WTC11 (cell line): ENCODE measurements around the gene NEK2. TPM values are rescaled to one million over a fixed set of nuclear protein-coding genes. Genes with fewer than 3 reads are reported as not detected.

Source experiments
- ATAC-seq: fragments of 200-7000 bp; cut with Tn5 transposase; 2 replicates; pipeline ENCODE4 v1.10.0; 2021; ENCODE audit warnings: mild to moderate bottlenecking, moderate library complexity
- CTCF ChIA-PET: fragments of 300-600 bp; sonication (Branson Sonifier 250); formaldehyde crosslinking; loops from one replicate; lab custom pipeline; 2021; ENCODE audit warnings: antibody characterized with exemption; lab: Charles Lee
- POLR2A ChIA-PET: fragments of 350-600 bp; sonication (Branson Sonifier 250); formaldehyde crosslinking; loops from one replicate; lab custom pipeline; 2021; ENCODE audit warnings: antibody characterized with exemption; lab: Charles Lee
- DNase-seq: peaks from one replicate; pipeline ENCODE4 v3.0.0; 2021; ENCODE audit warnings: low spot score
- H3K27ac Mint-ChIP-seq: 2 replicates; pipeline ENCODE4 v1.8.0; 2021; ENCODE audit warnings: mixed read lengths
- H3K27me3 Mint-ChIP-seq: 2 replicates; pipeline ENCODE4 v1.8.0; 2021; ENCODE audit warnings: low read depth, mild to moderate bottlenecking, moderate library complexity, mixed read lengths
- H3K36me3 Mint-ChIP-seq: 2 replicates; pipeline ENCODE4 v1.8.0; 2021; ENCODE audit warnings: mixed read lengths
- H3K4me1 Mint-ChIP-seq: 2 replicates; pipeline ENCODE4 v1.8.0; 2022; ENCODE audit warnings: mixed read lengths
- H3K4me3 Mint-ChIP-seq: 2 replicates; pipeline ENCODE4 v1.8.0; 2021; ENCODE audit warnings: mild to moderate bottlenecking, moderate library complexity, mixed read lengths
- H3K9me3 Mint-ChIP-seq: 2 replicates; pipeline ENCODE4 v1.8.0; 2021; ENCODE audit warnings: mixed read lengths
- ATF2 ChIP-seq: sonication (generic); formaldehyde crosslinking; IDR thresholded peaks from 2 replicates; pipeline ENCODE4 v1.8.1; 2022; ENCODE audit warnings: low read depth, missing genetic modification reagents, borderline replicate concordance
- ATF3 ChIP-seq: sonication (generic); formaldehyde crosslinking; conservative IDR thresholded peaks from 2 replicates; pipeline ENCODE4 v1.8.1; 2022; ENCODE audit warnings: mild to moderate bottlenecking, missing genetic modification reagents
- CREB1 ChIP-seq: sonication (generic); formaldehyde crosslinking; IDR thresholded peaks from 2 replicates; pipeline ENCODE4 v1.8.0; 2023; ENCODE audit warnings: mild to moderate bottlenecking, missing genetic modification reagents
- E2F5 ChIP-seq: sonication (generic); formaldehyde crosslinking; IDR thresholded peaks from 2 replicates; pipeline ENCODE4 v1.8.1; 2022; ENCODE audit warnings: mild to moderate bottlenecking, moderate library complexity, missing genetic modification reagents
- FOXP1 ChIP-seq: sonication (generic); formaldehyde crosslinking; IDR thresholded peaks from 2 replicates; pipeline ENCODE4 v1.8.0; 2022; ENCODE audit warnings: missing genetic modification reagents, mild to moderate bottlenecking, moderate library complexity, borderline replicate concordance
- HMGA2 ChIP-seq: fragments of 250-450 bp; sonication (Bioruptor Pico); IDR thresholded peaks from 2 replicates; pipeline ENCODE4 v1.4.0; 2021; ENCODE audit warnings: mild to moderate bottlenecking, moderate library complexity
- IRF2 ChIP-seq: sonication (generic); formaldehyde crosslinking; IDR thresholded peaks from 2 replicates; pipeline ENCODE4 v1.8.0; 2022; ENCODE audit warnings: low read depth, missing genetic modification reagents, borderline replicate concordance
- KAT7 ChIP-seq: sonication (generic); formaldehyde crosslinking; IDR thresholded peaks from 2 replicates; pipeline ENCODE4 v1.8.1; 2023; ENCODE audit warnings: missing genetic modification reagents, mild to moderate bottlenecking, borderline replicate concordance
- NFYB ChIP-seq: sonication (generic); formaldehyde crosslinking; conservative IDR thresholded peaks from 2 replicates; pipeline ENCODE4 v1.8.0; 2022; ENCODE audit warnings: low read depth, missing genetic modification reagents
- NR2C2 ChIP-seq: sonication (generic); formaldehyde crosslinking; IDR thresholded peaks from 2 replicates; pipeline ENCODE4 v1.8.0; 2022; ENCODE audit warnings: mild to moderate bottlenecking, missing genetic modification reagents
- PRDM15 ChIP-seq: sonication (generic); formaldehyde crosslinking; IDR thresholded peaks from 2 replicates; pipeline ENCODE4 v1.8.0; 2022; ENCODE audit warnings: missing genetic modification reagents
- TP53 ChIP-seq: sonication (generic); formaldehyde crosslinking; IDR thresholded peaks from 2 replicates; pipeline ENCODE4 v1.8.1; 2023; ENCODE audit warnings: mild to moderate bottlenecking, missing genetic modification reagents
- ZNF121 ChIP-seq: sonication (generic); formaldehyde crosslinking; IDR thresholded peaks from 2 replicates; pipeline ENCODE4 v1.8.0; 2023; ENCODE audit warnings: missing genetic modification reagents
- ZNF512 ChIP-seq: sonication (generic); formaldehyde crosslinking; IDR thresholded peaks from 2 replicates; pipeline ENCODE4 v1.8.1; 2022; ENCODE audit warnings: missing genetic modification reagents, borderline replicate concordance
- total RNA-seq: library from RNA; stranded (reverse); gene quantifications from 3 replicates; pipeline ENCODE4 v1.2.3, GENCODE V29; 2021

The NEK2 gene
- total RNA-seq, 1 experiment from 2014 or later = 23.5 TPM

GRCh38 chr1:211714154-211714553 is 38.7 kb upstream of the NEK2 start:
- H3K36me3 Mint-ChIP-seq = no peaks in the 10 kb centered on the region
- ChIA-PET POLR2A (no interaction called here), CTCF (interaction anchor here (2.8 kb wide), 1 partner anchor 15 kb away, joined by 11 read pairs; no protein-coding TSS in a partner anchor)
- H3K4me3 Mint-ChIP-seq = no peak overlapping the region
- TF ChIP-seq ZNF512 (CRISPR knock-in tag) (no peak), E2F5 (CRISPR knock-in tag) (no peak), PRDM15 (CRISPR knock-in tag) (no peak), NFYB (CRISPR knock-in tag) (no peak), ATF2 (CRISPR knock-in tag) (no peak), CREB1 (CRISPR knock-in tag) (no peak), IRF2 (CRISPR knock-in tag) (no peak), HMGA2 (CRISPR knock-in tag) (no peak), NR2C2 (CRISPR knock-in tag) (no peak), ZNF121 (no peak), TP53 (no peak)
- no peak overlapping the region for H3K27ac Mint-ChIP-seq
- H3K27me3 Mint-ChIP-seq = no peaks in the 10 kb centered on the region
- no peaks in the 10 kb centered on the region for H3K4me1 Mint-ChIP-seq
- H3K9me3 Mint-ChIP-seq = no peaks in the 10 kb centered on the region
- DNase-seq (no peak), ATAC-seq (no peak)

GRCh38 chr1:211713231-211713630 is 37.8 kb upstream of the NEK2 start:
- H3K4me3 Mint-ChIP-seq = no peak overlapping the region
- ChIA-PET CTCF (interaction anchor here (2.8 kb wide), 1 partner anchor 14 kb away, joined by 11 read pairs; no protein-coding TSS in a partner anchor), POLR2A (no interaction called here)
- H3K9me3 Mint-ChIP-seq = no peaks in the 10 kb centered on the region
- ATAC-seq = no peak
- DNase-seq = no peak
- H3K27me3 Mint-ChIP-seq = no peaks in the 10 kb centered on the region
- H3K27ac Mint-ChIP-seq = no peak overlapping the region
- no peaks in the 10 kb centered on the region for H3K36me3 Mint-ChIP-seq
- TF ChIP-seq PRDM15 (CRISPR knock-in tag) = no peak
- TF ChIP-seq FOXP1 (CRISPR knock-in tag) = no peak
- TF ChIP-seq ATF3 = no peak
- no peak for TF ChIP-seq KAT7 (CRISPR knock-in tag)
- H3K4me1 Mint-ChIP-seq = no peaks in the 10 kb centered on the region
